ENCODE measurements around the gene TNFRSF11A.

Gene TNFRSF11A

DNA sequence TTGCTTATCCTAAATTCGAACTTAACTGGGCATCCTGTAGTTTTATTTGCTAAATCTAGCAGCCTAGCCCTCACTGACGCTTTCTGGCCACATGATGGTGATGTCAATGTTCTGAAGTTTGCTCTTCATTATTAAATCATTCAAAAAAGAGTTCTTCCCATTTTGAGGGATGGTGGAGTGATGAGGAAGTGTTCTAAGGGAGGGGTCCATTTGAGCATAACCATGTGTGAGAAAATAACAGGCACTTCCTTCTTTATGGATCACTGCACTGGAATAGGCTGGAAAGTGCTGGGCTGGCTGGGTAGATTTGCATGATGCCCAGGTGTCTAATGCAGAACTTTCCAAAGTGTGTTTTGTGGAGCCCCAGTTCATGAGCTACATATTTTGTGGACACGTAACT is 74.2 kb downstream of the TNFRSF11A start:
- Histone ChIP-seq H3K9me3 (ENCODE audit: low read depth, low read length) (no peaks in the 10 kb centered on the region), H3K9ac (ENCODE audit: insufficient read length) (no peak overlapping the region), H3K27ac (no peak overlapping the region), H3K36me3 (ENCODE audit: insufficient read depth, low read length) (no peaks in the 10 kb centered on the region), H3K4me3 (no peak overlapping the region)
- DNase-seq (ENCODE audit: low read depth, low spot score) = no peak
- no peak for TF ChIP-seq EZH2 (IDR thresholded peaks at IDR 0.05)
- TF ChIP-seq FOXP2 (optimal IDR thresholded peaks at IDR 0.05; ENCODE audit: control extremely low read depth, extremely low read length, insufficient read depth) = no peak
- TF ChIP-seq POLR2AphosphoS5 (IDR thresholded peaks at IDR 0.05; ENCODE audit: borderline replicate concordance, low read depth, low read length) = no peak

DNA sequence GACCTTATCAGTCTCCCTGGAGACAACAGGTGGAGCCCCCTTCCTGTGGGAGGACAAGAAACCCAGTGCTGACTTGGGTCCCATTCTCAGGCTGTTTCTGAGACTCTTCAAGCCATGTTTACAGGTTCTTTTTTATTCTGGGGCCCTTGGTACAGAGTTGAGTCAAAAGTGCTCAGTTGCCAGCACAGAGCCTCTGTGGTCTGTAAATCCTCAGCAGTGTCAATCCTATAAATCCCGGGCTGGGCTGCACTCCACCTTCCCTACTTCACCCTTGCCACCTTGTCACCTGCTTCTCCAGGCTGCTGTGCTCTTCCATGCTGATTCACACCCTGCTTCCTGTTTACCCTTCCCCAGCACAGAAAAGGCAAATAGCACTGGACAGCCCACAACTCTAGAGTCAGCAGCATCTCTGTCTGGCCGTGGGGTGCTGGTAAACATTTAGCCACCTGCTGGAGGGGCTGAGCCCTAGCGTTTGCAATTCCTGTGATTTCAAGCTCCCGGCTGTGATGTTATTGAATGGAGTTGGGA is 74.7 kb downstream of the TNFRSF11A start:
- TF ChIP-seq EZH2 (IDR thresholded peaks at IDR 0.05) (no peak), POLR2AphosphoS5 (IDR thresholded peaks at IDR 0.05; ENCODE audit: borderline replicate concordance, low read depth, low read length) (no peak), FOXP2 (optimal IDR thresholded peaks at IDR 0.05; ENCODE audit: control extremely low read depth, extremely low read length, insufficient read depth) (no peak)
- no peaks in the 10 kb centered on the region for H3K36me3 ChIP-seq (ENCODE audit: insufficient read depth, low read length)
- H3K9me3 ChIP-seq (ENCODE audit: low read depth, low read length) = no peaks in the 10 kb centered on the region
- no peak overlapping the region for H3K4me3 ChIP-seq
- no peak overlapping the region for H3K9ac ChIP-seq (ENCODE audit: insufficient read length)
- no peak overlapping the region for H3K27ac ChIP-seq
- no peak for DNase-seq (ENCODE audit: low read depth, low spot score)

DNA sequence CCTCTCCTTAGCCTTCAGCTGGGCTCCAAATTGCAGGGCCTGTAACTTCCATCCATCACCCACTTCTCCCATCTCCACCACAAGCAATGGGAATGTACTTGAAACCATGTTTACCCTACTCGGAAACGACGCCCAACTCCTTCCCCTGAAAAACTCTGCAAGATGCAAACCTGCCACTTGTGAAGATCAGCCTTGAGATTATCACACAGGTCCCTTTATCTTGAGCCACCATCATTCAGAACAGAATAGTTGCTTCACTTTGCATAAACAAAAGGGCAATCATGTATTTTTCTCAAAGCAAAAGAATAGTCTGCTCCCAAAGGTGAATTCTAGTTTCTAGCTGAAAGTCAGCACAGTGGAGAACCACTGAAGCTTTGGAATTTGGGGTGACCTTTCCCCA is 75.8 kb downstream of the TNFRSF11A start:
- Histone ChIP-seq H3K4me3 (no peak overlapping the region), H3K36me3 (ENCODE audit: insufficient read depth, low read length) (no peaks in the 10 kb centered on the region), H3K9me3 (ENCODE audit: low read depth, low read length) (no peaks in the 10 kb centered on the region), H3K27ac (no peak overlapping the region), H3K9ac (ENCODE audit: insufficient read length) (no peak overlapping the region)
- TF ChIP-seq EZH2 (IDR thresholded peaks at IDR 0.05) = no peak
- no peak for TF ChIP-seq FOXP2 (optimal IDR thresholded peaks at IDR 0.05; ENCODE audit: control extremely low read depth, extremely low read length, insufficient read depth)
- TF ChIP-seq POLR2AphosphoS5 (IDR thresholded peaks at IDR 0.05; ENCODE audit: borderline replicate concordance, low read depth, low read length) = no peak
- DNase-seq (ENCODE audit: low read depth, low spot score) = no peak

DNA sequence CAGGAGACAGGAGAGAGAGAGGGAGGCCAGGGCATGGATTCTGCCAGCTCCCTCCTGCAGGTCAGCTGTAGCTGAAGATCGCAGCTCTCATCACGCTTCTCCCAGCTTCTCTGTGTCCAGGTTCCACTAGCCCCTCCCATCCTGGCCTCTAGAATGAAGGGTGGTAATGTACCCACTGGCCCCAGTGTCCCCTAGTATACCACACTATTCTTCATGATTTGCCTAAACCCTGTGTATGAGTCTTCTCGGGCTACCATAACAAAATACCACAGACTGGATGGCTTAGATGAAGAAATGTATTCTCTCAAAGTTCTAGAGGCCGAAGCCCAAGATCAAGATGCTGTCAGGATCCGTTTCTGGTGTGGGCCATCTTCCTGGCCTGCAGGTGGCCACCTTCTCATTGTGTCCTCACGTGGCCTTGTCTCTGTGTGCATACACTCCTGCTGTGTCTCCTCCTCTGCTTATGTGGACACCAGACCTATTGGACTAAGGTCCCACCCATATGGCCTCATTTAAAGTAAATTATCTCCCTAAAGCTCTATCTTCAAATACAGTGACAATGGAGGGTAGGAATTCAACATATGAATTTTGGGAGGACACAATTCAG is 77.3 kb downstream of the TNFRSF11A start:
- TF ChIP-seq FOXP2 (optimal IDR thresholded peaks at IDR 0.05; ENCODE audit: control extremely low read depth, extremely low read length, insufficient read depth) (no peak), POLR2AphosphoS5 (IDR thresholded peaks at IDR 0.05; ENCODE audit: borderline replicate concordance, low read depth, low read length) (no peak)
- H3K36me3 ChIP-seq (ENCODE audit: insufficient read depth, low read length) = no peaks in the 10 kb centered on the region
- H3K9ac ChIP-seq (ENCODE audit: insufficient read length) = no peak overlapping the region
- no peak overlapping the region for H3K4me3 ChIP-seq
- H3K9me3 ChIP-seq (ENCODE audit: low read depth, low read length) = no peaks in the 10 kb centered on the region
- H3K27ac ChIP-seq = no peak overlapping the region
- DNase-seq (ENCODE audit: low read depth, low spot score) = no peak

DNA sequence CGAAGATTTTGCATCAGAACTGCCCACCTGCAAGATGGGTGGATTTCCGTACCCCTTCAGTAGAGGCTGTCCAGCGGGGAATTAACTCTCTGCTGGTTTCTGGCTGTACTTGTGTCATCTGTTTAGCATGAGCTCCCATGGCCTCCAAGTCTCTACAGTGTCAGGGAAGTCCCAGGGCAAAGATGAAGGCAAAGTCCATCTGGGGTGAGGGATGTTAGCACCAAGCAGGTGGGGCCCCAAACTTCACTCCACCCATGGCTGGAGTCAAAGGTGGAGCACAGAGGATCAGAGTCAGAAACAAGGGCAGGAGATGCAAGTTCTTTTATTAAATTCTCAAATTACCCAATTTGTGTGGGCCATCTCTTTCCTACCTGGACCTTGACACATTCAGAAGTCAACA is 78.0 kb downstream of the TNFRSF11A start:
- H3K9me3 ChIP-seq (ENCODE audit: low read depth, low read length) = no peaks in the 10 kb centered on the region
- H3K27ac ChIP-seq = no peak overlapping the region
- no peaks in the 10 kb centered on the region for H3K36me3 ChIP-seq (ENCODE audit: insufficient read depth, low read length)
- TF ChIP-seq POLR2AphosphoS5 (IDR thresholded peaks at IDR 0.05; ENCODE audit: borderline replicate concordance, low read depth, low read length) (no peak), EZH2 (IDR thresholded peaks at IDR 0.05) (no peak), FOXP2 (optimal IDR thresholded peaks at IDR 0.05; ENCODE audit: control extremely low read depth, extremely low read length, insufficient read depth) (no peak)
- H3K4me3 ChIP-seq = no peak overlapping the region
- H3K9ac ChIP-seq (ENCODE audit: insufficient read length) = no peak overlapping the region
- no peak for DNase-seq (ENCODE audit: low read depth, low spot score)

DNA sequence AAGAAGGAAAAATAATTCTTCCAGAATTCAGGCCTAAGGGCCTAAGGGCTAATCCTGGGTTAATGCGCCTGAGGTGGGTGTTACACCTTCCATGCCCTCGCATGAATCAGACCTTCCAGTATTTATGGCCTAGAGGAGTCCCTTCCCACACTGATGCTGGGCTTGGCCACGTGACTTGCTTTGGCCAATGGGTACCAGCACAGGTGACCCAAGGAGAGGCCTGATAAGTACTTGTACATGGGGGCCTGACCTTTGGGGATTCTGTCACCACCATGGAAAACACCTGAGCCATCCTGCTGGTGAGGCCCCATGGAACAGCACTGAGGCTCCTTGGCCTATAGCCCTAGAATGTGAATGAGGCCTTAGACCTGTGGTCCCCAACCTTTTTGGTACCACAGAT is 79.8 kb downstream of the TNFRSF11A start:
- H3K9ac ChIP-seq (ENCODE audit: insufficient read length) = no peak overlapping the region
- DNase-seq (ENCODE audit: low read depth, low spot score) = no peak
- no peak for TF ChIP-seq EZH2 (IDR thresholded peaks at IDR 0.05)
- TF ChIP-seq FOXP2 (optimal IDR thresholded peaks at IDR 0.05; ENCODE audit: control extremely low read depth, extremely low read length, insufficient read depth) = no peak
- no peak for TF ChIP-seq POLR2AphosphoS5 (IDR thresholded peaks at IDR 0.05; ENCODE audit: borderline replicate concordance, low read depth, low read length)
- no peak overlapping the region for H3K4me3 ChIP-seq
- no peak overlapping the region for H3K27ac ChIP-seq
- H3K36me3 ChIP-seq (ENCODE audit: insufficient read depth, low read length) = no peaks in the 10 kb centered on the region
- H3K9me3 ChIP-seq (ENCODE audit: low read depth, low read length) = no peaks in the 10 kb centered on the region

DNA sequence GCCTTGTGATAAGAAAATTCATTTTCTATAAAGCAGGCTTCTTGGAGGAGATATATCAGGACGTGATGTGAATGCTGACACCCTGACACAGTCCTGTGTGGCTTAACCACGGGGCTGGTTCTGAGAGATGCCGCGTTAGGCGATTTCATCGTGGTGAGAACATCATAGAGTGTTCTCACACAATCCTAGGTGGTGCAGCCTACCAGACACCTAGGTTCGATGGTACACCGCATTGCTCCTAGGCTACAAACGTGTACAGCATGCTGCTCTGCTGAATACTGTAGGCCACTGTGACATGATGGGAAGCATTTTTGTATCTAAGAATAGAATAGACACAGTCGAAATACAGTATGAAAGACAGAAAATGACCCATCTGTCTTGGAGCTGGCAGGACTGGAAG is 82.5 kb downstream of the TNFRSF11A start:
- TF ChIP-seq FOXP2 (optimal IDR thresholded peaks at IDR 0.05; ENCODE audit: control extremely low read depth, extremely low read length, insufficient read depth) (no peak), EZH2 (IDR thresholded peaks at IDR 0.05) (no peak), POLR2AphosphoS5 (IDR thresholded peaks at IDR 0.05; ENCODE audit: borderline replicate concordance, low read depth, low read length) (no peak)
- no peak overlapping the region for H3K4me3 ChIP-seq
- no peak for DNase-seq (ENCODE audit: low read depth, low spot score)
- H3K36me3 ChIP-seq (ENCODE audit: insufficient read depth, low read length) = no peaks in the 10 kb centered on the region
- no peak overlapping the region for H3K27ac ChIP-seq
- H3K9ac ChIP-seq (ENCODE audit: insufficient read length) = no peak overlapping the region
- H3K9me3 ChIP-seq (ENCODE audit: low read depth, low read length) = no peaks in the 10 kb centered on the region

DNA sequence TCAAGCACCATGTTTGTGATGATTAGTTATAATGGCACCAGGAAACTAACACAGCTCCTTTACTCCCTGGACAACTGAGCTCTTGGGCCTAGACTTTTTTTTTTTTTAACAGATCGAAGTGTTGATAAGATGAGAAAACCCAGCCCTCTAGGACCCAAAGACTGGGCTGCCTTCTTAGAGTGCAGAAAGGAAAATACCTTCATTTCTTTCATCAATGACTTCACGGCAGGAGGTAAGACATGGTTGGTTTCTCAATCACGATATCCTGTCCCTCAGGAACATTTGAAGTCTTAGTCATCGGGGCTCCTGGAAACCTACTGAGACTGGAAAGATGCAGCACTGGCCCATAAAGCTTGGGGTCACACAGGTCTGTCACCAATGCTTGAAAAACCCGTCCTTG is 84.7 kb downstream of the TNFRSF11A start:
- TF ChIP-seq FOXP2 (optimal IDR thresholded peaks at IDR 0.05; ENCODE audit: control extremely low read depth, extremely low read length, insufficient read depth) = no peak
- no peak for TF ChIP-seq POLR2AphosphoS5 (IDR thresholded peaks at IDR 0.05; ENCODE audit: borderline replicate concordance, low read depth, low read length)
- TF ChIP-seq EZH2 (IDR thresholded peaks at IDR 0.05) = no peak
- Histone ChIP-seq H3K9me3 (ENCODE audit: low read depth, low read length) (no peaks in the 10 kb centered on the region), H3K4me3 (no peak overlapping the region), H3K36me3 (ENCODE audit: insufficient read depth, low read length) (no peaks in the 10 kb centered on the region), H3K27ac (no peak overlapping the region), H3K9ac (ENCODE audit: insufficient read length) (no peak overlapping the region)
- DNase-seq (ENCODE audit: low read depth, low spot score) = no peak
